HG03342 (cell line): ENCODE measurements around the gene TMEM87B.

Source experiments
- ATAC-seq: cut with Tn5 transposase; IDR thresholded peaks from one replicate; pipeline ENCODE4 v1.9.1; 2021; ENCODE audit warnings: mild to moderate bottlenecking, moderate library complexity; ENCODE audit not compliant: unreplicated experiment

Gene TMEM87B

DNA sequence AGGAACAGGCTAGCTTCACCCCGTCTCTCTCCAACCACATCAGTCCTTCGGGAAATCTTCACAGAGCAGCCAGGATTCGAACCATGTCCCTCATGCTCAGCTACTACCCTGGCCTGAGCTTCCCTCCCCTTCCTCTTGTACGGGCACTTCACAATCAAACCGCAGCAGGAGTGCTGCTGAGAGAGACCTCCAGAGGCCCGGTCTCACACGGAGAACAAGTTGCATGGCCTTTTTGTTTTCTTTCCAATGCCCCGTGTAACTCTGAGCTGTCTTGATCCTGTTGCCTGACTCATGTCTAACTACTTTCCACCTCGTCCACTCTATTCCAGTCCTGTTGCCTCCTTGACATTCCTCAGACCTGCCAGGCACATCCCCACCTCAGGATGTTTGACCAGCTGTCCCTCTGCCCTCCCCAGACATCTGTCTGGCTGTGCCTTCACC, 108.5 kb downstream of the TMEM87B start:
- no peak for ATAC-seq

DNA sequence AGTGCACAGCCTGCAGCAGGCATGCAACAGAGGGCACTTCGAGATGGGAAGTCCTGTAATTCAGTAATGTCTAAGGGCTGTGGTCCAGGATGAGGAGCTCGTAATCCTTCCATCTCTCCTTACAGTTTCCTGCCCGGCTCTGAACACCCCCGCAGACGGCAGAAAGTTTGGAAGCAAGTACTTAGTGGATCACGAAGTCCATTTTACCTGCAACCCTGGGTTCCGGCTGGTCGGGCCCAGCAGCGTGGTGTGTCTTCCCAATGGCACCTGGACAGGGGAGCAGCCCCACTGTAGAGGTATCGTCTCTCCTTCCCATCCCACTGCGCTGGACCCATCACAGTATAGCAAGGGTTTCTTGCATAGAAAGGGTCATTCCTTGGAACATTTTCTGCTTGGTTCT, 109.8 kb downstream of the TMEM87B start:
- no peak for ATAC-seq

DNA sequence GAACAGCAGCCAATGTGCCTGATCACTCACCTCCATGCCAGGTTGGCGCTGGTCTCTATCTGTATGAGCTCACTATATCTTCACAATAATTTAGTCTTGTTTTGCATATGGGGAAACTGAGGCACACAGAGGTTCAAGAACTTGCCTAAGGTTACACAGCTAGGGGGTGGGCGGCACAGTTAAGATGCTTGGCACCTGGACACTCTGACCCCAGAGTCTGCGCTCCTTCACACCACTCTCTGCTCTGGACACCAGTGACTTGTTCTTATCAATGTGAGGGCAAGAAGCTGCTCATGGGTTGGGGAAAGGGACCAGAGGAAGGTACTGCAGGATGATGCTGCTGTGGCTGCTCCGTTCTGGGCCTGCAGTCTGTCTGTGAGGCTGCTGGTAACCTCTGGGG, 110.2 kb downstream of the TMEM87B start:
- no peak for ATAC-seq

DNA sequence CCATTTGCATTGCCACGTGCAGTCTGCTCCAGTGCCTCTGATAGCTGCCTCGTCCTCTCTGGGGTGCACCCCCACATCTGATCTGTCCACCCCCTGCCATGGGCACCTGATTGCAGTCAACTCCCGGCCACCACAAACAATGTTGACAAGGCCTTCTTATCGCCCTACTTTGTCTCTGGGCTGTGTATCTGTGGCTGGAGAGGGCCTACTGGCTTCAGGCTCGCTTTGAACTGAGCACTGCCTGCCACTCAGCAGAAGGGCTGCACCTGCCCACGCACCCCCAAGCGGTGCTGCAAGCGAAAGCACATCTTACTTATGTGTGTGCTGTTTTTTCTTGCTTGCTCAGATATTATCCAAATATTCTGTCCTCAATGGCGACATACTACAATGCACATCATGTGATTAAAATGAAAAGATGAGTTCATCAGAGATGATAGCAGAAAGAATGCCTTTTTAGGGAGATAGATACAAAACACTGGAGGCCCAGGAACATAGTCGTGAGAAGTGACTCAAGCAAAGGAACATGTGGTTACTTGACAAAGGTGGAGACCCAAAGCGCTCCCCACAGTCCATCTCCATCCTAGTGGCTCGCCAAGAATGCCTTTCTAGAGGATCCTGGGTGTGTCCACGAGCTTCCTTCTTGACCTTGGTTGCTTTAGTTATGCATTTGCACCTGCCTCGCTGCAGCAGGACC, 111.9 kb downstream of the TMEM87B start:
- no peak for ATAC-seq

DNA sequence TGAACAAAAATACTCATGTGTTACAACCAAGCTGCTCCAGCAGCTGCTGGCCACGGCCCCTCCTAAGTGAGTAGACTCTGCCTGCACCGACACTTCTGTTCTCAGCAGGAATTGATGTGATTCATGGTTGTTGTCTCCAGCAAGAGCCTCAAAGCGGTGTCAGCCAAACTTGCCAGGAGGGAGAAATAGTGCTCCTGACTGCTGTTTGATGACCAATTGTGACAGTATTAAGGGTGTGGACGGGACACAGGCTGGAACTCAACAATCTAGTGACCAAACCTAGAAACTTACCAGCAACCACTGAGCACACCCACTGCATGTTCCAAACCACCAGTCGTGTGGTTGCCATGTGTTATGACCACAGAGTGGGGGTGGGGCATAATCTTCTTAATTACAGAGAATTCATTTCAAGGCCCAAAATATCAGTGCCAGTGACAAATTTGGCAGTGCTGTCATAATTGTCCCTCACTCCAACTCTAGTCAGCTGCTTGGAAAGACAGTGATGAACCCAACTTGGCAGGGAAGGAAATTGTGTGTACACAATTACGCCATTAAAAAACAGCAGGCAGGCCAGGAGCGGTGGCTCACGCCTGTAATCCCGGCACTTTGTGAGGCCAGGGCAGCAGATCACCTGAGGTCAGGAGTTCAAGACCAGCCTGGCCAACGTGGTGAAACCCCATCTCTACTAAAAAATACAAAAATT, 113.5 kb downstream of the TMEM87B start:
- no peak for ATAC-seq
